Natural killer cell (primary cell): ENCODE data around the gene TMC4. TPM values are rescaled to one million over a fixed set of nuclear protein-coding genes. Genes with fewer than 3 reads are reported as not detected.

Experiments
- ATAC-seq, 3 donors: fragments of 150-1000 bp in 2 of 3; fragments of 200-7000 bp in 1 of 3; cut with Tn5 transposase; 1 replicate in 1 of 3; 2 replicates in 2 of 3; pipeline ENCODE4 v1.10.0; 2021; ENCODE audit warnings: mild to moderate bottlenecking in 2 of 3, moderate library complexity in 2 of 3
- DNase-seq, 2 donors: peaks; one replicate each; pipeline versions ENCODE4 v3.0.0 to v3.0.0-alpha.2; 2013 to 2021; ENCODE audit warnings: mixed read lengths in 1 of 2
- H3K27ac ChIP-seq: one replicate; pipeline ENCODE4 v1.5.1; 2013; ENCODE audit warnings: mild to moderate bottlenecking, low read length
- H3K27me3 ChIP-seq: one replicate; pipeline ENCODE4 v1.6.1; 2013; ENCODE audit warnings: low read length; ENCODE audit not compliant: control insufficient read depth, insufficient read depth
- H3K36me3 ChIP-seq: one replicate; pipeline ENCODE4 v1.6.1; 2013; ENCODE audit warnings: low read length; ENCODE audit not compliant: control insufficient read depth, insufficient read depth
- H3K4me1 ChIP-seq: one replicate; pipeline ENCODE4 v1.6.1; 2013; ENCODE audit warnings: low read length; ENCODE audit not compliant: control insufficient read depth, insufficient read depth
- H3K4me3 ChIP-seq: one replicate; pipeline ENCODE4 v1.5.1; 2013; ENCODE audit warnings: low read length
- H3K9me3 ChIP-seq: one replicate; pipeline ENCODE4 v1.6.1; 2013; ENCODE audit warnings: low read length; ENCODE audit not compliant: control insufficient read depth, insufficient read depth
- H3K27ac Mint-ChIP-seq, 2 donors: one replicate each; pipeline ENCODE4 v1.8.0; 2022; ENCODE audit warnings: mild to moderate bottlenecking in 2 of 2, mixed read lengths in 2 of 2, moderate library complexity in 1 of 2
- H3K27me3 Mint-ChIP-seq, 2 donors: one replicate each; pipeline ENCODE4 v1.8.0; 2022; ENCODE audit warnings: low read depth in 2 of 2, mixed read lengths in 2 of 2
- H3K36me3 Mint-ChIP-seq: one replicate; pipeline ENCODE4 v1.8.0; 2022; ENCODE audit warnings: mixed read lengths
- H3K4me1 Mint-ChIP-seq, 2 donors: one replicate each; pipeline ENCODE4 v1.8.0; 2022; ENCODE audit warnings: mixed read lengths in 2 of 2
- H3K4me3 Mint-ChIP-seq: one replicate; pipeline ENCODE4 v1.8.0; 2022; ENCODE audit warnings: mild to moderate bottlenecking, moderate library complexity, mixed read lengths
- H3K9me3 Mint-ChIP-seq, 2 donors: one replicate each; pipeline ENCODE4 v1.8.0; 2022; ENCODE audit warnings: mixed read lengths in 2 of 2
- WGBS: methylation state at CpG from one replicate; pipeline ENCODE4 v1.1.7; 2013; ENCODE audit warnings: missing lambda C conversion rate; ENCODE audit not compliant: insufficient coverage; 5-methylcytosine and 5-hydroxymethylcytosine counted together
- intact Hi-C: fragments of 100-400 bp; cut with micrococcal nuclease; formaldehyde crosslinking; loops from one replicate; pipeline ENCODE4 v1.14.2; 2022
- total RNA-seq, 4 donors: library from RNA; stranded (reverse); fragments of 120-200 nt in 1 of 4; gene quantifications; one replicate each; pipeline versions ENCODE4 v1.2.3 to v1.2.4, GENCODE V29; 2013 to 2022
- TF ChIP-seq, protein P1 (sequence below): fragments of 200-600 bp; IDR thresholded peaks from one replicate; pipeline ENCODE4 v1.8.0; 2022; ENCODE audit warnings: antibody characterized with exemption

TMC4 gene
- total RNA-seq, 3 donors from 2014 or later (not counting 1 experiment from before 2014, with no cell fraction given) = 7.2 to 8.2 (median 7.5) TPM

DNA sequence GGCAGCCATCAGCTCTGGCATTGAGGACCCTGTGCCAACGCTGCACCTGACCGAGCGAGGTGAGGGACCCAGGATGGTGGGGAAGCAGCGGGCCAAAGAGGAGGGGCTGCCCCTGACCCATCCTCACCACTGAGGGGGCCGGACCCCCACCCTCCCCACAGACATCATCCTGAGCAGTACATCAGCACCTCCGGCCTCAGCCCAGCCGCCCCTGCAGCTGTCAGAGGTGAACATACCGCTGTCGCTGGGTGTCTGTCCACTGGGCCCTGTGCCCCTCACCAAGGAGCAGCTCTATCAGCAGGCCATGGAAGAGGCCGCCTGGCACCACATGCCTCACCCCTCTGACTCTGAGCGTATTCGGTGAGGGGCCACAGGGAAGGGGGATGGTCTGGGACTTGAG, 20.7 kb downstream of the TMC4 start:
- Histone ChIP-seq H3K4me3 (no peak overlapping the region), H3K27me3 (no peaks in the 10 kb centered on the region), H3K36me3 (peaks cover 87% of the 10 kb centered on the region), H3K27ac (no peak overlapping the region), H3K4me1 (peaks cover 4% of the 10 kb centered on the region), H3K9me3 (no peaks in the 10 kb centered on the region)
- no peaks in the 10 kb centered on the region for H3K27me3 Mint-ChIP-seq
- intact Hi-C loops = no loop called here
- no peak for ATAC-seq
- H3K9me3 Mint-ChIP-seq = no peaks in the 10 kb centered on the region
- WGBS = 94% methylated on average over 12 of the region's 12 CpGs
- peaks cover 7% of the 10 kb centered on the region for H3K36me3 Mint-ChIP-seq
- H3K4me1 Mint-ChIP-seq = peaks cover 5 to 20% of the 10 kb centered on the region in 2 donors
- no peak overlapping the region for H3K4me3 Mint-ChIP-seq
- no peak overlapping the region for H3K27ac Mint-ChIP-seq
- DNase-seq = no peak
- TF ChIP-seq, protein P1, sequence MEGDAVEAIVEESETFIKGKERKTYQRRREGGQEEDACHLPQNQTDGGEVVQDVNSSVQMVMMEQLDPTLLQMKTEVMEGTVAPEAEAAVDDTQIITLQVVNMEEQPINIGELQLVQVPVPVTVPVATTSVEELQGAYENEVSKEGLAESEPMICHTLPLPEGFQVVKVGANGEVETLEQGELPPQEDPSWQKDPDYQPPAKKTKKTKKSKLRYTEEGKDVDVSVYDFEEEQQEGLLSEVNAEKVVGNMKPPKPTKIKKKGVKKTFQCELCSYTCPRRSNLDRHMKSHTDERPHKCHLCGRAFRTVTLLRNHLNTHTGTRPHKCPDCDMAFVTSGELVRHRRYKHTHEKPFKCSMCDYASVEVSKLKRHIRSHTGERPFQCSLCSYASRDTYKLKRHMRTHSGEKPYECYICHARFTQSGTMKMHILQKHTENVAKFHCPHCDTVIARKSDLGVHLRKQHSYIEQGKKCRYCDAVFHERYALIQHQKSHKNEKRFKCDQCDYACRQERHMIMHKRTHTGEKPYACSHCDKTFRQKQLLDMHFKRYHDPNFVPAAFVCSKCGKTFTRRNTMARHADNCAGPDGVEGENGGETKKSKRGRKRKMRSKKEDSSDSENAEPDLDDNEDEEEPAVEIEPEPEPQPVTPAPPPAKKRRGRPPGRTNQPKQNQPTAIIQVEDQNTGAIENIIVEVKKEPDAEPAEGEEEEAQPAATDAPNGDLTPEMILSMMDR = no peak

DNA sequence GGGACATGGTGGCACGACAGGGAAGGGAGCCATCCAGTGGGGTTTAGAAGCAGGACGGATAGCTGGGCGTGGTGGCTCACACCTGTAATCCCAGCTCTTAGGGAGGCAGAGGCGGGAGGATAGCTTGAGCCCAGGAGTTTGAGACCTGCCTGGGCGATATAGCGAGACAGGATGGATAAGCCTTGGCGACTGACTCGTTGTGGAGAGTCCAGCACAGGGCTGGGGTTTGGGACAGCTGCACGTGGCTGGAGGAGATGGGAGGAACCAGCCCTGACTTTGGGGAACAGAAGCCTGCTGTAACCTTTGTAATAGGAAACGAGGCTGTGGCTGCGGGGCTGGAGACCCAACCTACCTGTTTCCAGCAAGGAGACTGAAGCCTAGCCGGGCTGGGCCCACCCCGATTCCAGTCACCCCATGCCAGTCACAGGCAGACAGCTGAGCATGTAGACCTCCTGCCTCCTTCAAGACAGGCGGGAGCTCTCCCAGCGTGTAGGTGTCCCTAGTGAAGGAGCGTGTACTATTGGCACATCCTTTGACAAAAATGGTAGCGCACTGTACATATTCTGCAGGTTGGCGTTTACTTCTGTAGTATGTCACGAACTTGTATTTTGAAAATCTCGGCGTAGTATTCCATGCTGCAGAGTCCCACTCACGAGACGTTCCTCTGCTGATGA, 21.5 kb downstream of the TMC4 start:
- peaks cover 0 to 14% of the 10 kb centered on the region in 2 donors for H3K4me1 Mint-ChIP-seq
- H3K4me3 Mint-ChIP-seq = no peak overlapping the region
- intact Hi-C loops = no loop called here
- Histone ChIP-seq H3K4me3 (no peak overlapping the region), H3K36me3 (peaks cover 87% of the 10 kb centered on the region), H3K27me3 (no peaks in the 10 kb centered on the region), H3K27ac (no peak overlapping the region), H3K4me1 (peaks cover 4% of the 10 kb centered on the region), H3K9me3 (no peaks in the 10 kb centered on the region)
- H3K36me3 Mint-ChIP-seq = peaks cover 7% of the 10 kb centered on the region
- DNase-seq = no peak
- H3K27ac Mint-ChIP-seq = no peak overlapping the region
- TF ChIP-seq, protein P1 = no peak
- 96% methylated on average over 23 of the region's 23 CpGs for WGBS
- ATAC-seq = no peak
- H3K27me3 Mint-ChIP-seq = no peaks in the 10 kb centered on the region
- H3K9me3 Mint-ChIP-seq = no peaks in the 10 kb centered on the region

DNA sequence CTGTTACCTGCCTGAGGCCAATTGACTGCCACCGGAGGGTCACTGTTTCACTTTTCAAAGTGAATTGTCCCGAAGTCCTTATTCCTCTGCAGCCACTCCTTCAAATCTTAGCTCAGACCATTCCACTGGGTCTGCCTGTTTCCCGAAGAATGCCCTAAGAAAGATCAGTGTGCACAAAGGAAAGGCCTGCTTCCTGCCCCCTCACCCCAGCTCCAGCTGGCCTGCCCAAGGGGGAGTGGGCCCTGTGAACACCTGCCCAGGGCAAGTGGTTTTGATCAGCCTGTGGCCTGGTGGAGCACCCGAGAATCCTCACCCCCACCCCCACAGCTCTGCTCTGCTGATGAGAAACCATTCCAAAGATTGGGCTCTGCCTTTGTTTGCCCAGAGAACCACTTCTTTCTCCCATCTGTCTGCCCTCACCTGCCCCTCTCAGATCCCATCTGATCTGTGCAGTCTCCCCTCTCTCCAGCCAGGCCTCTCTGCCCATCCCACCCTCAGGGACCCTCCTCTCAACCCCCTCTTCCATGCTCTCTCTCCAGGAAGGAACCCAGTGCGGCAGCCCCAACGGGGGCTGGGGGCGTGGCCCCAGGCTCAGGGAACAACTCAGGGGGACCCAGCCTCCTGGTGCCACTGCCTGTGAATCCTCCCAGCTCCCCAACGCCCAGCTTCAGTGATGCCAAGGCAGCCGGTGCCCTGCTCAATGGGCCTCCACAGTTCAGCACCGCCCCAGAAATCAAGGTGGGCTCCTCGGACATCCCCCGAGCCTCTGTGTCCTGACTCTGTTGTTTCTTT, 23.7 kb downstream of the TMC4 start:
- WGBS = 86% methylated on average over 12 of the region's 12 CpGs
- no peak overlapping the region for H3K27ac Mint-ChIP-seq
- H3K27ac ChIP-seq = no peak overlapping the region

More for the DNA sequence above, 23.7 kb downstream of the TMC4 start:
- intact Hi-C loops = no loop called here
- Mint-ChIP-seq H3K36me3 (peaks cover 7% of the 10 kb centered on the region), H3K9me3 (no peaks in the 10 kb centered on the region), H3K4me3 (no peak overlapping the region), H3K4me1 (peaks cover 5 to 24% of the 10 kb centered on the region in 2 donors), H3K27me3 (no peaks in the 10 kb centered on the region)
- Histone ChIP-seq H3K4me1 (no peaks in the 10 kb centered on the region), H3K36me3 (peaks cover 87% of the 10 kb centered on the region), H3K9me3 (no peaks in the 10 kb centered on the region), H3K27me3 (no peaks in the 10 kb centered on the region), H3K4me3 (no peak overlapping the region)
- TF ChIP-seq, protein P1 = no peak
- no peak for ATAC-seq
- DNase-seq = no peak
